Activated CD4-positive, CD25-positive, alpha-beta regulatory T cell (primary cell): Measurements from ENCODE around the gene EMILIN2.

Experiments
- DNase-seq, 4 experiments: peaks; one replicate each; lab custom pipeline; 2025; lab: John Stamatoyannopoulos, UW

Gene EMILIN2

GRCh38 chr18:2878656-2879330 lies 32.0 kb downstream of the EMILIN2 start:
- no peak for DNase-seq

GRCh38 chr18:2879889-2880288 lies 33.1 kb downstream of the EMILIN2 start:
- DNase-seq: no peak

DNA sequence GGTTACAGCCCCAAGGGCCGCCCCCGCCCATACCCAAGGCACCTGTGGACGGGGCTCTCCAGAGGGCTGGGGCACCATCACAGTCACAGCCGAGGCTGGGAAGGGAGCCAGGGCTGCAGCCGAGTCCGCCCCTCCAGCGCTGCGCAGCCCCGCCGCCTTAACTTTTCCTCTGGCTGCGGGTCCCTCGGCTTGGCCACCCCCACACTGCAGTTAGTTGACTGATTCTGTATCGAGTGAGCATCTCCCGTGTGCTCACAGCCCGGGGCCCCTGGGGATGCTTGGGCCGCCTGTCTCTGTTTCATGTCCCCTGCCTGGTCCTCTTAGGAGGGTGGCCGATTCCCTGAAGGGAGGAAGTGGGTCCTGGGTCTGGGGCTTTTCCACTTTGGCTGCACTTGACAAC lies 33.7 kb downstream of the EMILIN2 start:
- DNase-seq: no peak

DNA sequence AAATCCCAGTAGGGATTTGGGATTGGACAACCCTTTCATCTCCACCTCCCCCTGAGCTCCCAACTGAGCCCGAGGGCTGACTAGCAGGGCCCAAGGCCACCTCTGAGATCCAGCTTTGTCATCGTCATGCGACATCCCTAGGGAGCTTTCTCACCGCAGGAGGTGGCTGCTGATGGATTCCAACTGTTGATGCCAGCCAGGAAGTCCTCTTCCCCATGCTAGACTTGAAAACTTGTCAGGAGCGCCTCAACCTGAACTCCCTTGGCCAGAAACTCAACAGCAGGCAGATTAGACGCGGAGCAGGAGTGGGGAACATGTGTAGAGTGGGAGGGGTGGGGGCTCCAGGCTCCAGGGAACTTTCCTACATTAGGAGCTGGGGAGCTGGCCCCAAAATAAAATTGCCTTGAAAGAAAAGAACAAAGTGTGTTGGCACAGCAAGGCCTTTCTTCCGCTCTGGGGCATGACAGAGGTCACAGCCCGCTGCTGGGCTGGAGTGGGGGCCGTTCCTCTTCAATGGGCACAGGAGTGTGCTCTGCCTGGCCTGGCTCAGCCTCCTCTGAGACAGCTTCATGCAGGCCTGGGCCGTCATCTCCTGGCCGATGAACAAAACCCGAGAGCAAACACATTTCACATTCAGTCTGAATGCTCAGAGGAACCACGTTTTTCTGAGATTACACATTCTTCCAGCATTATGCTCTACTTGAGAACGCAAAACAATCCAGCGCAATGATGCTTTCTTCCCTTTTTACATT lies 34.5 kb downstream of the EMILIN2 start:
- DNase-seq: no peak

- DNase-seq: no peak
Measured at GRCh38 chr18:2881840-2882195, 35.0 kb downstream of the EMILIN2 start.

- no peak for DNase-seq
Measured at GRCh38 chr18:2882201-2882600, 35.4 kb downstream of the EMILIN2 start.

DNA sequence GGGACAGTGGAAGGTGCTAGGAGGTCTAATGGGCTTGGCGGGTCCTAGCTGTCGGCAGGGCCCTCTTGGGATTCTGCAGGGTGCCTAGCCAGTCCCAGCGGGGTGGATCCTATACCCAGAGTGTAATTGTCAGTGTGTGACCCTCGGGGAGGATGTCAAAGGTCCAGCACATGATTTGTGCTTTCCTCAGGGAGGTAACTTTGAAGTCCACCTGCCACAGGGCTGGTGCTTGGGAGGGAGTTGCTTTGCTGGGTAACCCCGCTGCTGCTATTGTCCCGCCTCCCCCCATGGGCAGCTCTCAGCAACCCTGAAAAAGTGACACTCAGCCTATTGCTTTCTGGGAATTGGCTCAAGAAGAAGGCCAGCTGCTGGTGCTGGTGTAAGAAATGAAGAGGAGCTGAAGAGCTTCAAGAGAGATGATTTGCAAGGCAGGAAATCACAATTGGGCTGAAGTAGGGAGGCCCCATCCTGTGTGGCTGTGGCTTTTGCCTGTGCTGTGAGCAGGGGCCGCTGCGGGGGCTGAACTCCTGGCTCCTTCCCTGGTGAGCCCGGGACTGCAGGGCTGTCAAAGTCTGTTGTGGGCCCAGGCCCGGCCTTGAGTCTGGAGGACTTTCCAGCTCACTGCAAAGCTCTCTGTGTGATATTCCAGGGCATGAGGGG lies 36.4 kb downstream of the EMILIN2 start:
- DNase-seq: peak in 1 of 4 experiments; percentile 4

GRCh38 chr18:2884706-2885285 lies 38.0 kb downstream of the EMILIN2 start:
- DNase-seq: no peak

GRCh38 chr18:2887470-2887869 lies 40.7 kb downstream of the EMILIN2 start:
- no peak for DNase-seq

DNA sequence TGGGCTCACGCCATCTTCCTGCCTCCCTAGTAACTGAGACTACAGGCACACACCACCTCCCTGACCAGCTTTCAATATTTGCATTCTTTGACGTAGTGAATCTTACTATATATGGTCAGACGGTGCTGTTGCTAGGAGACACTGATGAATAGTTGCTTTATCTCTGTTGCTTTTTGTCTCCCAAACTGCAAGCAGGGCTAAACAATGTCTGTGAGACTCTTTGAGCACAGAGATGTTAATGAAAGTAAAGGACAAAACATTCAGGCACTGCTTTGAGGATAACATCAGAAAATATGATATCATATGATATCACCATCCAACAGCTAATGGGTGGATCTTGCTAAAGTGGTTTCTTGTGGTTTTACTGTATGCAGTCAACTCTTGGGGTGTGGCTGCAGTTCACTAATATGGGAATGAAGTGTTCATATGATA lies 43.0 kb downstream of the EMILIN2 start:
- DNase-seq: no peak

- DNase-seq: no peak
Measured at GRCh38 chr18:2890606-2891005, 43.8 kb downstream of the EMILIN2 start.

GRCh38 chr18:2891526-2892431 lies 45.0 kb downstream of the EMILIN2 start:
- DNase-seq: no peak

DNA sequence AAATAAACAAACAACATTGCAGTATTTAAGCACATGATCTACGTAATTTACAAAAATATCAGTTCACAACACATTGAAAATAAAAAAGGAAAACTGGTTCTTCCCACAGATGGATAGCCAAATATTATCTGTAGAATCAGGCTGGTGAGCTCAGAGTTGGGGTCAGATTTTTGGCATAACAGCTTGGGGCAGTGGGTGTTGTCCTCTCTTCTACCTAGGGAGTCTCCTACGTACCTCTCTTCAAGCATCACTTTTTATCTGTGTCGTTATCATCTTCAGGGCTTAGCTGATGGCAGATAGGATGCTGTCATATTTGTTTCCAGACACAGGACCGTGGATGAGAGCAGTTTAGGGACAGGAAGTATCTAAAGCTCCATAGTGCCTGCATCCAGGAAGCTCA lies 46.2 kb downstream of the EMILIN2 start:
- no peak for DNase-seq

DNA sequence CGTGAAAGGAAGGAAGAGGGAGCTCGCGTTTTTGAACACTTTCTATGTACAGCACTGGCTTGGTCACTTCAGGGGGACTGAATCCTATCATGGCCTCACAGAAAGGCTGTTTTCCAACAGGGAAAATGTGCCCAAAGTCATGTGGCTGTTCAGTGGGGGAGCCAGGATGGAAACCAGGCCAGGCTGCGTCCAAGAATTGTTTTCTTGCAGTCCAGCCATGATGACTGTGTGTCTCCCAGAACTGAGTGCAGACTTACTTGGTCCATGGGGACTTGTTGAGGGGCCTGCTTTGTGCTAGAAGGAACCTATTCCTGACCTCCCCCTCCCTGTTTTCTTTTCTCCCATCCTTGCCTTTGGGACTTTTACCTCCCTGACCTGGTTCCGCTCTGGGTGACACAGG lies 46.9 kb downstream of the EMILIN2 start:
- DNase-seq: no peak

DNA sequence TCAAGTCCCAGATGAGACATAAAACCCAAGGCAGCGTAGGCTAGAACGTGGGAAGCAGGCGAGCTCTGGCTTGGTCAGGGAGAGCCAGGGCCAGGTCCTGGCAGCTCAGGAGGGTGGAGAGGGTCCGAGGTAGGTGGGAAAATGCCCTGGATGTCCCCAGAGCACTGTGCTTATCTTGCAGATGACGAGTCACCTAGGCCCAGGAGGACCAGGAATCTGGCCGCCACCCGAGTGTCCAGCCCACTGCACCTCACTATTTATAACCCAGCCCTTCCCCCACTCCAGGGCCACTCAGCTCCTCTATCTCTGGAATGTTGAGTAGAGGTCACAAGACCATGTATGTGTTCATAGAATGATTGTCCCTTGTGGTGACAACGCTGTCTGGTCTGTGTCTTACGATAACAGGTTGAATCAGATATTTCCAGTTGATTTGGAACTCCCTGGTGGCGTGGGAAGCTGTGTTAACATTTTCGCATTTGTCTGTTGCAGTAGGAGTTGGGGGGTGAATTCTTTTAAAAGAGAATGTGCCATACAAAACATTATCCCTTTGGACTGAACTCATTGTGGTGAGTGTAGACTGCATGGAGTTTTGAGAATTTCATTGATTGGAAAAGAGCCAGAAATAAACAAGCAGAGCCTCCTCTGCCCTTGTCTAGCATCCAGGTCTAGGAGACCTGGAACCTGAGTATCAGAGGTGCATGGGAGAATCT lies 47.5 kb downstream of the EMILIN2 start:
- no peak for DNase-seq

GRCh38 chr18:2894841-2895370 lies 48.1 kb downstream of the EMILIN2 start:
- no peak for DNase-seq

DNA sequence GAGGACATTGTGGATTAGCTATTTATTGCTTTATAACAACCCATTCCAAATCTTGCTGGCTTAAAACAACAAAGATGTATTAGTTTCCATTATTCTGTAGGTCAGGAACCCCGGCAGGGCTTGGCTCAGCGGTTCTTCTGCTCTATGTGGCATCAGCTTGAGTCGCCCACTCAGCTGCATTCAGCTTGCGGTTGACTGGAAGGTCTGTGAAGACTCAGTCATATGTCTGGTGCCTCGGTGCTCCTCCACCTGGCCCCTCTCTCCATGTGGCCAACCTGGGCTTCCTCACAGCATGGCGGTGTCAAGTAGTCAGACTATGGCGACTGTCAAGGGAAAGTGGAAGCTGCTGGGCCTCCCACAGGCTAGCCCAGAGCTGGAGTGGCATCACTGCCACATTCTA lies 48.6 kb downstream of the EMILIN2 start:
- no peak for DNase-seq

DNA sequence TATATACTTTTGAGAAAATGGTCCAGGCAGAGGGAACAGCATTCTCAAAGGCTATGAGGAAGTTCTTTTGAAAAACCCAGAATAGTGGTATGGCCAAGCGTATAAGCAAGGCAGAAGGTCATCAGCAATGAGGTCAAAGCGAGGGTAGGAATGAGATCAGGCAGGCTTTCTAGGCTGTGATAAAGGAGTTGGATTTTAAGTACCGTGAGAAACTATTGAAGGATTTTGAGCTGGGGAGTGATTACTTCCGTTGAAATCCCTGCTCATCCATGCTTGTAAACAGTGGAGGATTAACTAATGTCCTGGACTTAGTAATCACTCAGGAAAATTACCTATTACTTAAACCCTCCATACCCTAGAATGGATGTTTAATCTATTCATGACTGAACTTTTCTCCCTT lies 50.2 kb downstream of the EMILIN2 start:
- no peak for DNase-seq

DNA sequence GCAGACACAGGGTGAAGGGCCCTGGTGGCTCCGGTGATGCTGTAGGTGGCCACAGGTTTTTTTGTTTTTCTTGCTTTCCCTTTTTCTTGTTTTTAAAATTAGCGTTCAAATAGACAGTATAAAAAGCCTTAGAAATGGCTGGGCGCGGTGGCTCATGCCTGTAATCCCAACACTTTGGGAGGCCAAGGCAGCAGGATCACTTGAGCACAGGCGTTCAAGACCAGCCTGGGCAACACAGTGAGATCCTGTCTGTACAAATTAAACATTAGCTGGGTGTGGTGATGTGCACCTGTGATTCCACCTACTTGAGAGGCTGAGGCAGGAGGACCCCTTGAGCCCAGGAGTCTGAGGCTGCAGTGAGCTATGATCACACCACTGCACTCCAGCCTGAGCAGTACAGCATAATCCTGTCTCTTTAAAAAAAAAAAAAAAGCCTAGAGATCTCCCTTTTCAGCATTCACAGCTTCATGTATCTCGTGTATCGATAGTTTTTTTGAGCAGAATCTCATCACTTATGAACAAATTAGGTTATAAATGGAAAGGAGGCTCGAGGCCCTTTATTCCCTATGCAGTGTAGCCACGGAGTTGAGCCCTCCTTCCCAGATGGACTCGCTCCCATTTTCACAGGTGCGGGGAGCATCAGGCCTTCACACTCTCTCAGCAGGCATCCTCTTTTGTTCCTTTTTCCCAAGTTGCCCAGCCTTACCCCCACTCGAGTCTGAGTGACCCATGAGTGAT lies 50.8 kb downstream of the EMILIN2 start:
- no peak for DNase-seq

- no peak for DNase-seq
Measured at GRCh38 chr18:2898186-2898640, 51.4 kb downstream of the EMILIN2 start.
